C4-2B (cell line): ENCODE data around the gene NFYC.
A peak's percentile ranks its signal among the peaks of the same experiment; 100 is the strongest.

Experiments used
- H3K27ac ChIP-seq: fragments of 450-650 bp; 2 replicates; pipeline ENCODE4 v1.5.1; 2017
- ZFX ChIP-seq: fragments of 450-650 bp; IDR thresholded peaks from 2 replicates; pipeline ENCODE4 v1.6.1; 2017
- TF ChIP-seq, protein P1 (sequence below): fragments of 450-650 bp; conservative IDR thresholded peaks from 2 replicates; pipeline ENCODE4 v1.5.1; 2017; ENCODE audit warnings: mild to moderate bottlenecking

The NFYC gene

GRCh38 chr1:40783001-40783905 lies 91.7 kb downstream of the NFYC start, which contains the start of gene KCNQ4:
Gene KCNQ4 (plus strand): TSS chr1:40783787. CDS start chr1:40784094, 307 bp downstream.
- TF ChIP-seq ZFX, result no peak
- TF ChIP-seq, protein P1, sequence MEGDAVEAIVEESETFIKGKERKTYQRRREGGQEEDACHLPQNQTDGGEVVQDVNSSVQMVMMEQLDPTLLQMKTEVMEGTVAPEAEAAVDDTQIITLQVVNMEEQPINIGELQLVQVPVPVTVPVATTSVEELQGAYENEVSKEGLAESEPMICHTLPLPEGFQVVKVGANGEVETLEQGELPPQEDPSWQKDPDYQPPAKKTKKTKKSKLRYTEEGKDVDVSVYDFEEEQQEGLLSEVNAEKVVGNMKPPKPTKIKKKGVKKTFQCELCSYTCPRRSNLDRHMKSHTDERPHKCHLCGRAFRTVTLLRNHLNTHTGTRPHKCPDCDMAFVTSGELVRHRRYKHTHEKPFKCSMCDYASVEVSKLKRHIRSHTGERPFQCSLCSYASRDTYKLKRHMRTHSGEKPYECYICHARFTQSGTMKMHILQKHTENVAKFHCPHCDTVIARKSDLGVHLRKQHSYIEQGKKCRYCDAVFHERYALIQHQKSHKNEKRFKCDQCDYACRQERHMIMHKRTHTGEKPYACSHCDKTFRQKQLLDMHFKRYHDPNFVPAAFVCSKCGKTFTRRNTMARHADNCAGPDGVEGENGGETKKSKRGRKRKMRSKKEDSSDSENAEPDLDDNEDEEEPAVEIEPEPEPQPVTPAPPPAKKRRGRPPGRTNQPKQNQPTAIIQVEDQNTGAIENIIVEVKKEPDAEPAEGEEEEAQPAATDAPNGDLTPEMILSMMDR, result no peak
- peak within 1 kb of the TSS; percentile 66 for H3K27ac ChIP-seq

- peak; percentile 59; the same call in 1 of the 2 replicates for TF ChIP-seq ZFX
- TF ChIP-seq, protein P1, result no peak
- H3K27ac ChIP-seq, result peak overlapping the region; percentile 66
Observed at GRCh38 chr1:40784141-40784770, 92.8 kb downstream of the NFYC start.

DNA sequence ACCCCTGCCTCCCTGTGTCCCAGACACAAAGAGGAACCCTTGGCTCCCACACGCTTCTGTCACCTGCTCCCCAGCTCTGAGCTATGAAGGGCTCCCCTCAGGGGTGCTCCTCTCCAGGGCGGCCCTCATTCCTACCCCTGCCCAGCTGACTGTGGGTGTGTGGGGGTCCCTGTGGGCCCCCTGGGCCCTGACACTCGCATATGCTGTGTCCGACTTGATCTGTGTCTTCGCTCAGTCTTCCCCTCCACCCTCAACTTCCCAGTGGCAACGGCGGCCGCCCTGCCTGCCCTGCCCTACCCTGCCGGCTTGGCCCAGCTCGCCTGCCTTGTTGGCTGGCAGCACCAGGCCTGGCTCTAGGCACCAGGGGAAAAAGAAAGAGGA lies 93.3 kb downstream of the NFYC start:
- TF ChIP-seq, protein P1, result no peak
- no peak for TF ChIP-seq ZFX
- H3K27ac ChIP-seq, result peak overlapping the region; percentile 66; the same call in 1 of the 2 replicates

- TF ChIP-seq ZFX, result no peak
- TF ChIP-seq, protein P1, result no peak
- H3K27ac ChIP-seq, result no peak overlapping the region
Observed at GRCh38 chr1:40785446-40785845, 93.9 kb downstream of the NFYC start.

GRCh38 chr1:40786171-40786994 lies 94.9 kb downstream of the NFYC start:
- no peak overlapping the region for H3K27ac ChIP-seq
- no peak for TF ChIP-seq ZFX
- TF ChIP-seq, protein P1, result no peak

GRCh38 chr1:40786995-40787705 lies 95.6 kb downstream of the NFYC start:
- H3K27ac ChIP-seq, result no peak overlapping the region
- TF ChIP-seq, protein P1, result no peak
- TF ChIP-seq ZFX, result no peak
